H1 (cell line): Measurements from ENCODE around the gene EMC1.

Experiments used
- CTCF ChIP-seq, 3 experiments: IDR thresholded peaks; 1 replicate in 2 of 3; 2 replicates in 1 of 3; pipeline versions ENCODE4 v1.5.1 to v1.6.1; 2011; ENCODE audit warnings: low read length in 3 of 3, mild to moderate bottlenecking in 3 of 3, inconsistent platforms in 2 of 3, low read depth in 1 of 3, moderate library complexity in 1 of 3; ENCODE audit not compliant: insufficient read depth in 1 of 3; ENCODE audit errors: control extremely low read depth in 1 of 3
- EZH2 ChIP-seq: fragments of 200-600 bp; sonication (generic); IDR thresholded peaks from 2 replicates; pipeline ENCODE4 v1.7.1; 2012; ENCODE audit warnings: low read depth, mild to moderate bottlenecking, moderate library complexity, low read length, inconsistent platforms; ENCODE audit not compliant: severe bottlenecking
- HDAC2 ChIP-seq, 2 experiments: fragments of 300-600 bp in 1 of 2; sonication (generic) in 1 of 2; IDR thresholded peaks; 2 replicates each; pipeline ENCODE4 v1.6.1; 2011 to 2012; ENCODE audit warnings: low read depth in 2 of 2, low read length in 2 of 2, mild to moderate bottlenecking in 2 of 2, moderate library complexity in 2 of 2, borderline replicate concordance in 1 of 2, inconsistent platforms in 1 of 2
- RAD21 ChIP-seq, 2 experiments: IDR thresholded peaks in 1 of 2; conservative IDR thresholded peaks in 1 of 2; 2 replicates each; pipeline ENCODE4 v1.6.1; 2011; ENCODE audit warnings: low read depth in 2 of 2, low read length in 2 of 2, improper control_type of control experiment in 1 of 2, inconsistent platforms in 1 of 2, mild to moderate bottlenecking in 1 of 2, moderate library complexity in 1 of 2
- RXRA ChIP-seq: IDR thresholded peaks from 2 replicates; pipeline ENCODE4 v1.6.1; 2011; ENCODE audit warnings: low read depth, mild to moderate bottlenecking, low read length, moderate library complexity; ENCODE audit not compliant: insufficient read depth
- YY1 ChIP-seq: IDR thresholded peaks from 2 replicates; pipeline ENCODE4 v1.6.1; 2011; ENCODE audit warnings: low read depth, mild to moderate bottlenecking, low read length

GRCh38 chr1:19202396-19202795, 48.9 kb downstream of the EMC1 start:
- no peak for TF ChIP-seq RXRA
- TF ChIP-seq RAD21 (IDR thresholded peaks at IDR 0.05 in 1 of 2, conservative IDR thresholded peaks at IDR 0.05 in 1 of 2; ENCODE audit: low read depth in 2 of 2, low read length in 2 of 2) = no peak
- no peak for TF ChIP-seq YY1
- TF ChIP-seq EZH2 = no peak
- no peak for TF ChIP-seq CTCF (IDR thresholded peaks at IDR 0.05; ENCODE audit: control extremely low read depth in 1 of 3, insufficient read depth in 1 of 3, low read depth in 1 of 3, low read length in 3 of 3)
- TF ChIP-seq HDAC2 (IDR thresholded peaks at IDR 0.05; ENCODE audit: borderline replicate concordance in 1 of 2, low read depth in 2 of 2, low read length in 2 of 2) = no peak
